M059J (cell line): ENCODE data around the gene MS4A8. TPM values are rescaled to one million over a fixed set of nuclear protein-coding genes. Genes with fewer than 3 reads are reported as not detected.
A peak's percentile ranks its signal among the peaks of the same experiment; 100 is the strongest.
"Not testable (repeated sequence)": the region's sequence is repeated elsewhere in the genome, so short reads cannot be mapped to it uniquely, and the experiment has no call there.

ENCODE experiments used
- DNase-seq: peaks from one replicate; pipeline ENCODE4 v3.0.0-alpha.2; 2012; ENCODE audit warnings: low read depth
- total RNA-seq: library from RNA; depleted of rRNA; stranded (reverse); fragments of >200 nt; shearing (Covaris generic); gene quantifications from 2 replicates; pipeline ENCODE4 v1.2.3, GENCODE V29; 2014; rRNA removed

MS4A8 gene
- not detected in 2 replicates for total RNA-seq

- DNase-seq = peak; percentile 7
Measured at GRCh38 chr11:60699284-60699691, at the start of gene MS4A8. Gene MS4A8, plus strand, starts transcription at chr11:60699612. Its CDS starts 1,249 bp downstream, at chr11:60700861.

DNA sequence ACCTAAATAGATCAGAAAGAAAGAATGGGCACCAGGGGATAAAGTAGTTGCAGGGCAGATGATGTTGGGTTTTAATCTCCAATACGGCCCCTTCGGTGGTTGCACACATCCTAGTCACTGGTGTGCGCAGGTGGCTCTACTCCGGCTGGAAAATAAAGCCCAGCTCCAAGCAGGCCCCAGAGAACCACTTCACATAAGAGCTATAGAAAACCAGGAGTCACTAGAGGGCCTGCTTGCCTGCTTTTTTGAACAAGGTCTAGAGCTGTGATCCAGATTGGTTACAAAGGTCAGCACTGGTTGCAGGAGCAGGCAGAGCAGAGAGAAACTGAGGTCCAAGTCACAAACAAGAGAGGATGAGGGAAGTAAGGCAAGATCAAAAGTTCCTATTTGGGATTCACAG is 41.5 kb upstream of the MS4A8 start:
- peak; percentile 2 for DNase-seq

GRCh38 chr11:60658409-60658808 is 41.0 kb upstream of the MS4A8 start:
- DNase-seq = no peak

GRCh38 chr11:60672255-60672654 is 27.2 kb upstream of the MS4A8 start:
- DNase-seq = no peak

- not testable (repeated sequence) for DNase-seq
Measured at GRCh38 chr11:60678231-60678630, 21.2 kb upstream of the MS4A8 start.

DNA sequence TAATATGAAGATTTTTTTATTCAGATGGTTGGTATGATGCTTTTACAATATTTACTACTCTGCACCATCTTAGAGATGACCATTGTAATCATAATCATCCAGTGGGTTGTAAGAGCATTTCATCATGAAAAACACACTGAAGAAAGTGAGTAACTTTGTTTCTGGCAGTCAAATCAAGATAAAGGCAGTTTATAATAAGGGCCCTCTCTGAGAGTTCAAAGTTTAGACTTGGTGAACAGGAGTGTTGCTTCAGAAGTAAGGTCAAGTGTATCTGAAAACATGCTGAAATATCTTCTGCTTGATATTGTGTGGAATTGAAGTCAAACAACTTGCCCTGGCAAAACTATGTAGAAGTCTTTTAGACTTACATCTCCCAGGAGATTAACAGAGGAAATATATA is 19.5 kb upstream of the MS4A8 start:
- DNase-seq = no peak

- DNase-seq = no peak
Measured at GRCh38 chr11:60680455-60681119, 18.8 kb upstream of the MS4A8 start.

GRCh38 chr11:60684541-60684848 is 14.9 kb upstream of the MS4A8 start:
- DNase-seq = not testable (repeated sequence)

- DNase-seq = no peak
Measured at GRCh38 chr11:60691661-60692060, 7.8 kb upstream of the MS4A8 start.

DNA sequence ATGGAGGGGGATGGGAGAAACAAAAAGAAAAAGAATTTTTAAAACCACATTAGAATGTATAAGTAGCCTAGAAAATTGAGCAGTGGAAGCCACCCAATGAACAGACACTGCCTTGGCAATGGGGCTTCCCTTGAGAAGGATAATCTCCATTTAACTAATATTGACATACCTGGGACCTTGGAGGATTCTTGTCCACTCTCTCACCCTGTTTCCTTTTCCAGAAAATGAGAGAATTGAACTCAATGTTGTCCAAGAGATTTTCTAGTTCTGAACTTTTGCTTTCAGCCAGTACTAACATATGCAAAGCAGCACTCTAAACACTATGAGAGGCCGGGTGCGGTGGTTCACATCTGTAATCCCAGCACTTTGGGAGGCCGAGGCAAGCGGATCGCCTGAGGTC is 524 bp downstream of the MS4A8 start:
- no peak for DNase-seq

DNA sequence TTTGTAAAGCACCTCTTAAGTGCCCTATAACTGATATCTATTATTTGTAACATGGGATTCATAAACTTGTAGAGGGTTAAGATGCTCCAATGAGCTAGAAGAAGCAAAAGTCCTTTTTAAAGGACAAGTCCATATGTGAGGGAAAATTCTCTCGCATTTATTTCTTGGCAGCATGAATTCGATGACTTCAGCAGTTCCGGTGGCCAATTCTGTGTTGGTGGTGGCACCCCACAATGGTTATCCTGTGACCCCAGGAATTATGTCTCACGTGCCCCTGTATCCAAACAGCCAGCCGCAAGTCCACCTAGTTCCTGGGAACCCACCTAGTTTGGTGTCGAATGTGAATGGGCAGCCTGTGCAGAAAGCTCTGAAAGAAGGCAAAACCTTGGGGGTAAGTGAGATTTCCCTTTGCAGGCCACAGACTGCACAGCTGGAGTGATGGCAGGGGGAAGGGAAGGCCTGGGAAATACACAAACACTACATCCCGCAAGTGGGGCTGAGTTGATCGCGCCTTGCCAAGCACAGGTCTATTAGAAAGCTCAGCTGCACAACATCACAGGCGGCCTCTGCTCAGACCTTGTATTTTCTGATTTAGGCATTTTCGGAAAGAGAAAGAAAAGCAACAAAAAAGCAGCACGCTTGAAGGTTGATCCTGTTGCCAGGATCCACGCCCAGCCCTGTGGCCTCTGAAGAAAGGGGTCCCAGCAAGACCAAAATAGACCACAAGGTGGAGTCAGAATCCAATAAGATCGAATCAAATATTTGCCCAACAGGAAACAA is 1.5 kb downstream of the MS4A8 start:
- peak; percentile 13 for DNase-seq

DNA sequence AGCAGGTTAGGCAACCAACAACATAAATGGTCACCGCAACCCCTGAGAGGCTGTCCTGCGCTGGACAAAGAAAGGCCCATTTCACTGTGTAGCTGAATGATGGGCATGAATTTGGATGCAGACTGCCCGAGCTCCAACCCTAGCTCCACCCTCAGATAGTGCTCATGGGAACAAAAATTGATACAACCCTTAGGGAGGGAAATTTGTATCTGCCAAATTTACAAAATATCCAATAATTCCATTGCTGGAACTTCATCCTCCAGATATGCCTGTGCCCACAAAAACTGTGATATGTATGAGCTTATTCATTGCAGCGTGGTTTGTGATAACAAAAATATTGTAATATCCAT is 2.0 kb downstream of the MS4A8 start:
- DNase-seq = no peak

DNA sequence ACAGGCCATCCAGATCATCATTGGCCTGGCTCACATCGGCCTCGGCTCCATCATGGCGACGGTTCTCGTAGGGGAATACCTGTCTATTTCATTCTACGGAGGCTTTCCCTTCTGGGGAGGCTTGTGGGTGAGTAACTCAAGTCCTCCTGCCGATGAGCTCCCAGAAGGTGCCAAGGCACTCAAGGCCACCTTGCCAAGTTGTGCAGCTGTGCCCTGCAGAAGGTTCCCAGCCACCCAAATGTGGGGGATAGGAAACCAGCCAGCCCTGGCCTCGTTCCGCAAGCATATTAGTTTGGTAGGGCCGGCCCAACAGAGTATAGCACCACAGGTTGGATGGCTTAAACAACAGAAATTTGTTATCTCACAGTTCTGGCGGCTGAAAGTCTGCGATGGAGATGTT is 4.0 kb downstream of the MS4A8 start:
- DNase-seq = no peak

- DNase-seq = no peak
Measured at GRCh38 chr11:60705895-60706294, 6.5 kb downstream of the MS4A8 start.

- DNase-seq = no peak
Measured at GRCh38 chr11:60706931-60707330, 7.5 kb downstream of the MS4A8 start.

DNA sequence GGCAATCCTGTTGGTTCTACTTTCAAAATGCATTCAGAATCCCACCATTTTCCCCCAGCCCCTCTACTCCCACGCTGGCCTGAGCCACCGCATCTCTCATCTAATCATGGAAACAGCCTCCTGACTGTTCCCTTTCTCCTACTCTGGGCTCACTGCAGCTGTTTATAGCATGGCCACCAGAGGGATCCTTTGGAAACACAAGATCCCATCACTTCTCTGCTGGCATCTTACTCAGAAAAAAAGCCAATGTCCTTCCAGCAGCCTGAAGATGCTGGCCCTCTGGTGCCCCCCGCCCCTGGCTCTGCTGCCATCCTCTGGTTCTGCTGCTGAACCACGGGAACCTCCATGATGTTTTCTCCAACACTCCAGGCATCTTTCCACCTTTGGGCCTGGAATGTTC is 11.1 kb downstream of the MS4A8 start:
- peak; percentile 4 for DNase-seq

GRCh38 chr11:60711276-60711675 is 11.9 kb downstream of the MS4A8 start:
- no peak for DNase-seq

GRCh38 chr11:60713423-60713822 is 14.0 kb downstream of the MS4A8 start:
- not testable (repeated sequence) for DNase-seq

- DNase-seq = no peak
Measured at GRCh38 chr11:60717956-60718355, 18.5 kb downstream of the MS4A8 start.

DNA sequence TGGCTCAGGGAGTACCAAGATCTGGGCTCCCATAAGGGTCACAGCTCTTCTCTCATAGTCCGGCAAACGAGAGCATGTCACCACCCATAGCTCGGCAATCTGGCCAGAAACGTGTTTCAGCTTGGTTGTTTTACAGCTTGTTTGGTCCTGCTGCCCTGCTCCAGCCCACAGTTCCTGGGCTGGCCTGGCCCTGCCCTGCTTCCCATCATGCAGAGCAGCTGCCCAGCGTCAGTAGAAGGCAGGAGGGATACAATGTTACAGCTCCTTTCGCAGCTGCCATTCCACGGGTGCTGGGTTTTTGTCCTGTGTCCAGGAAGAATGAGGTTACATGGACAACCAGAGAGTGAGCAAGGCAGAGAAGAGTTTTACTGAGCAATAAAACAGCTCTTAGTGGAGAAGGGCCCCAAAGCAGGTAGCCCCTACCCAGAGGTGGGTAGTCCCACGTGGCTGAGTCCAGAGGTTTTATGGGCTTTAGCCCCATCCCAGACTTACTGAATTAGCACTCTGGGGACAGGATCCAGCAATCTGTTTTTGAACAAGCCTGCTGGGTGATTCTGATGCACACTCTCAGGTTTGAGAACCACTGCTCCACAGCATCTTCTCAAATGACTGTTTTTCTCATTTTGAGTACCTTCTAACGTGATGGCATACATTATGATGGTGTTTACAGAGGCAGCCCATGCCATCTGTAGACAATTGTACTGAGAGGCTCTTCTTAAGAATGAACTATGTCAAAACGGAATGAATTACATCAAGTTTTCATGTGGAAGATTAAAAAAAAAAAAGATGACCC is 19.3 kb downstream of the MS4A8 start:
- no peak for DNase-seq

DNA sequence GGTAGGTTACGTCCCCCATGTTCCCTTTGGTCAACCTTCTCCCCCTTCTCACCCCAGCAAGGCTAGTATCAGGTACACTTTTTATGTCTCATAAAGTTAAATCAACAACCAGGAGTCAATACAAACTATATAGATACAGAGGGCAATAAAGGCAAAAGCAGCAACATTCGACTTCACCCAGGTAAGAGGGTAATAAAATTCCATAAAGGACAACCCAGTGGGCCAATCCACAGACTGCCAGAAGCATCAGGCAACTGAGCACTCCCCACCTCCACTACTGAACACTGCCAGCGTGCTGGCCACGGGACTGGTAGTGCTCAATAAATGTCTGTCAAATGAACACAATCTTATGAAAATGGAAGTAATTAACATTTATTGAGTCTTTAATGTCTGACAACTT is 20.0 kb downstream of the MS4A8 start:
- DNase-seq = no peak

DNA sequence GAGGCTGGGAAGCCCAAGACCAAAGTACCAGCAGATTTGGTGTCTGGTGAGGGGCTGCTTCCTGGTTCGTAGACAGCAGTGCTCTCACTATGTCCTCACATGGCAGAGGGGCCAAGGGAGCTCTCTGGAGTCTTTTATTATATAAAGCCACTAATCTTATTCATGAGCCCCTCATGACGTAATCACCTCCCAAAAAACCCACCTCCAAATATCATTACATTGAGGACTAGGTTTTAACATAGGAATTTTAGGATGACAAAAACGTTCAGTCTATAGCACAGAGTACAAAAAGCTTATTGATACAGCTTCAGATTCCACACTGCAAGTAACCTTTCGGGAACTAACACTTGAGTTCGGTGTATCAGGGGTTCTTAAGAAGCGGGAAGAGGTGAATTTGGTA is 21.0 kb downstream of the MS4A8 start:
- no peak for DNase-seq

DNA sequence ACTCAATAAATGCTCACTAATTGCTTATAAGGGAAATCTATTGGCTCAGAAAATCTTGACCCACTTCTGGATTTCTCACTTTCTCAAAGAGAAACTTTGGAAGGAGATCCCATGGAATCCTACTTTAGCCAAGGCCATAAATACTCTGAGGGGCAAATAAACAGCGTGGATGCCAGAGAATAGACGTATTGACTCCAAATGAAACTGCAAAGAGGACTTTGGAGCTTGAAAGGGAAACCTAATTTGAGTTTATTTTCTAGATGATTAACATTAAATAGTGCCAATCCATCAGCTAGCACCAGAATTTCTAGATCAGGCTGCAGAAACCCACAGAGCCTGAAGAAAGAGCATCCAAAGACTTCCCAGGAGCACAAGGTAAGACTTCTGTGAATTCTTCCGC is 25.0 kb downstream of the MS4A8 start, which contains the start of gene MS4A18:
TSS of gene MS4A18 (plus strand) at position 301 of the 400 bp plus-strand sequence.
- DNase-seq = no peak
